ENCODE measurements around the gene MKNK1.

Gene MKNK1

GRCh38 chr1:46650491-46650890 is 46.4 kb upstream of the MKNK1 start:
- H3K9me3 ChIP-seq (ENCODE audit: control insufficient read depth, insufficient read depth, low read length): no peaks in the 10 kb centered on the region
- H3K27ac ChIP-seq (ENCODE audit: low read depth, low read length): no peak overlapping the region
- no peak for TF ChIP-seq EZH2phosphoT487 (IDR thresholded peaks at IDR 0.05; ENCODE audit: borderline replicate concordance, low read length)
- TF ChIP-seq CTCF (IDR thresholded peaks at IDR 0.05; ENCODE audit: low read depth, low read length, poor library complexity, severe bottlenecking): no peak
- H3K36me3 ChIP-seq (ENCODE audit: control insufficient read depth, low read length): peaks cover 38% of the 10 kb centered on the region
- no peaks in the 10 kb centered on the region for H3K27me3 ChIP-seq (ENCODE audit: control insufficient read depth, low read length)
- H4K20me1 ChIP-seq (ENCODE audit: control insufficient read depth, insufficient read depth, low read depth, low read length): no peaks in the 10 kb centered on the region
- H3K79me2 ChIP-seq (ENCODE audit: control insufficient read depth, low read length): no peaks in the 10 kb centered on the region
- no peak overlapping the region for H3K4me2 ChIP-seq (ENCODE audit: low read length)
- H3K4me3 ChIP-seq (ENCODE audit: low read length): no peak overlapping the region
- no peaks in the 10 kb centered on the region for H3F3A ChIP-seq (ENCODE audit: control insufficient read depth, insufficient read depth)
- H3K9me2 ChIP-seq (replicated peaks; ENCODE audit: control insufficient read depth, low read length): no peaks in the 10 kb centered on the region
- H3K4me1 ChIP-seq (ENCODE audit: control insufficient read depth, low read length): no peaks in the 10 kb centered on the region

GRCh38 chr1:46649764-46650163 is 45.7 kb upstream of the MKNK1 start:
- Histone ChIP-seq H4K20me1 (ENCODE audit: control insufficient read depth, insufficient read depth, low read depth, low read length) (no peaks in the 10 kb centered on the region), H3K4me2 (ENCODE audit: low read length) (no peak overlapping the region), H3K27ac (ENCODE audit: low read depth, low read length) (no peak overlapping the region), H3F3A (ENCODE audit: control insufficient read depth, insufficient read depth) (no peaks in the 10 kb centered on the region), H3K4me3 (ENCODE audit: low read length) (no peak overlapping the region), H3K4me1 (ENCODE audit: control insufficient read depth, low read length) (no peaks in the 10 kb centered on the region), H3K9me3 (ENCODE audit: control insufficient read depth, insufficient read depth, low read length) (no peaks in the 10 kb centered on the region), H3K27me3 (ENCODE audit: control insufficient read depth, low read length) (no peaks in the 10 kb centered on the region), H3K9me2 (replicated peaks; ENCODE audit: control insufficient read depth, low read length) (no peaks in the 10 kb centered on the region), H3K79me2 (ENCODE audit: control insufficient read depth, low read length) (no peaks in the 10 kb centered on the region), H3K36me3 (ENCODE audit: control insufficient read depth, low read length) (peaks cover 33% of the 10 kb centered on the region)
- TF ChIP-seq EZH2phosphoT487 (IDR thresholded peaks at IDR 0.05; ENCODE audit: borderline replicate concordance, low read length) (no peak), CTCF (IDR thresholded peaks at IDR 0.05; ENCODE audit: low read depth, low read length, poor library complexity, severe bottlenecking) (no peak)

- Histone ChIP-seq H3K27me3 (ENCODE audit: control insufficient read depth, low read length) (no peaks in the 10 kb centered on the region), H4K20me1 (ENCODE audit: control insufficient read depth, insufficient read depth, low read depth, low read length) (no peaks in the 10 kb centered on the region), H3K27ac (ENCODE audit: low read depth, low read length) (no peak overlapping the region), H3K4me2 (ENCODE audit: low read length) (no peak overlapping the region), H3K36me3 (ENCODE audit: control insufficient read depth, low read length) (peaks cover 24% of the 10 kb centered on the region), H3K4me3 (ENCODE audit: low read length) (no peak overlapping the region), H3K79me2 (ENCODE audit: control insufficient read depth, low read length) (no peaks in the 10 kb centered on the region), H3K9me2 (replicated peaks; ENCODE audit: control insufficient read depth, low read length) (no peaks in the 10 kb centered on the region), H3K4me1 (ENCODE audit: control insufficient read depth, low read length) (no peaks in the 10 kb centered on the region), H3K9me3 (ENCODE audit: control insufficient read depth, insufficient read depth, low read length) (no peaks in the 10 kb centered on the region), H3F3A (ENCODE audit: control insufficient read depth, insufficient read depth) (no peaks in the 10 kb centered on the region)
- TF ChIP-seq EZH2phosphoT487 (IDR thresholded peaks at IDR 0.05; ENCODE audit: borderline replicate concordance, low read length) (no peak), CTCF (IDR thresholded peaks at IDR 0.05; ENCODE audit: low read depth, low read length, poor library complexity, severe bottlenecking) (no peak)
Observed at GRCh38 chr1:46647611-46648010, 43.5 kb upstream of the MKNK1 start.

- H3K9me3 ChIP-seq (ENCODE audit: control insufficient read depth, insufficient read depth, low read length): no peaks in the 10 kb centered on the region
- TF ChIP-seq EZH2phosphoT487 (IDR thresholded peaks at IDR 0.05; ENCODE audit: borderline replicate concordance, low read length): no peak
- TF ChIP-seq CTCF (IDR thresholded peaks at IDR 0.05; ENCODE audit: low read depth, low read length, poor library complexity, severe bottlenecking): no peak
Observed at GRCh38 chr1:46646844-46647243, 42.8 kb upstream of the MKNK1 start.

More at GRCh38 chr1:46646844-46647243, 42.8 kb upstream of the MKNK1 start:
- Histone ChIP-seq H3K79me2 (ENCODE audit: control insufficient read depth, low read length) (no peaks in the 10 kb centered on the region), H3K4me1 (ENCODE audit: control insufficient read depth, low read length) (no peaks in the 10 kb centered on the region), H3K4me3 (ENCODE audit: low read length) (no peak overlapping the region), H3F3A (ENCODE audit: control insufficient read depth, insufficient read depth) (no peaks in the 10 kb centered on the region), H3K27ac (ENCODE audit: low read depth, low read length) (no peak overlapping the region), H3K36me3 (ENCODE audit: control insufficient read depth, low read length) (peaks cover 19% of the 10 kb centered on the region), H3K4me2 (ENCODE audit: low read length) (no peak overlapping the region), H3K27me3 (ENCODE audit: control insufficient read depth, low read length) (no peaks in the 10 kb centered on the region), H3K9me2 (replicated peaks; ENCODE audit: control insufficient read depth, low read length) (no peaks in the 10 kb centered on the region), H4K20me1 (ENCODE audit: control insufficient read depth, insufficient read depth, low read depth, low read length) (no peaks in the 10 kb centered on the region)

Measured in DOHH2 (cell line).